Measurements from ENCODE around the gene WDR33.
"Not testable (repeated sequence)": the region's sequence is repeated elsewhere in the genome, so short reads cannot be mapped to it uniquely, and the experiment has no call there.

The WDR33 gene

DNA sequence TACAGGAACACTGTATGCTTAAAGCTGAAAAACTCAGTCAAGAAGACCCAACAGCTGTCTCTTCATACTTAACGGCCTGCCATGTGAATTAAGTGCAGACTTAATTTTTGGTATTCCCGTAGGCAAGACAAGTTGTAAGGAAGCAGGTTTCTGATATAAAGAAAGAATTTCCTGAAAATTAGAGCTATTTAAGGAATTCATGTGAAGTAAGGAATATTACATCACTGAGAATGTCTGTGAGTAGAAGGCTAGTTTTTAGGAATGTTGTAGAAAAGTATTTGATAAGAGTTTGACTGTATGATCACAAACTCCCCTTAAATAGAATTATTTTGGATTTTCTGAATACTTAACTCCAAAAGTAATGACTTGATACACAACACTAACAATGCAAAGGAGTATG, 51.0 kb downstream of the WDR33 start:
- DNase-seq, result no peak

DNA sequence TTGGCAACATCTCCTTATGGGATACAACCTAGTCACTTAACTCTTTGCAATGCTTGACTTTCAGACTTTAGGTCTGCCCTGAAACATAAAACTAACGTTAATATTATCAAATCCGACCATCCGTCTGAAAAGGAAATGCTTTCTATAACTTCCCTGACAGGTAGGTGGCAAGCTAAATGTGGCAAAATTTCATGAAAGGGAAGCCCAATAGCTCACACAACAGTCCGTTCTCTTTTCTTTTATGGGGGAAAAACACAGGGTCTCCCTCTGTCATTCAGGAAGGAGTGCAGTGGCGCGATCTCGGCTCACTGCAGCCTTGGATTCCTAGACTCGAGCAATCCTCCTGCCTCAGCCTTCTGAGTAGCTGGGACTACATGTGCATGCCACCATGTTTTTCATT, 56.8 kb downstream of the WDR33 start:
- no peak for DNase-seq

DNA sequence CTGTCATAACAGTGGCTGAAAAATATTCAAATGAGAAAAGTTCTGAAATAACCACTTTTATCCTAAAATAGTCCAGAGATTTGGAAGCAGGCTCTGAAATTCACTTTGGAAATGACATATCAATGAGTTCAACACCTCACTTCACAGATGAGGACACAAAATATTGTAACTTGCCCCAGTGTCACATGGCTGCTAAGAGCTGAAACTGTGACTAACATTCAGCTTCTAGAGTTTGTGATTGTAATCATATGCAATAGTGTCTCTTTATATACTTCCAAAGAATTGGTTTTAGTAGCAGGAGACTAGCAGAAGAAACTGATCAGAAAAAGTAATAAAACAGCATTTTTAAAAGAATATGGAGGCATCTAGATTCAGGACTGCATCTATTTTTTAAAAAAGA, 57.6 kb downstream of the WDR33 start:
- DNase-seq, result no peak

DNA sequence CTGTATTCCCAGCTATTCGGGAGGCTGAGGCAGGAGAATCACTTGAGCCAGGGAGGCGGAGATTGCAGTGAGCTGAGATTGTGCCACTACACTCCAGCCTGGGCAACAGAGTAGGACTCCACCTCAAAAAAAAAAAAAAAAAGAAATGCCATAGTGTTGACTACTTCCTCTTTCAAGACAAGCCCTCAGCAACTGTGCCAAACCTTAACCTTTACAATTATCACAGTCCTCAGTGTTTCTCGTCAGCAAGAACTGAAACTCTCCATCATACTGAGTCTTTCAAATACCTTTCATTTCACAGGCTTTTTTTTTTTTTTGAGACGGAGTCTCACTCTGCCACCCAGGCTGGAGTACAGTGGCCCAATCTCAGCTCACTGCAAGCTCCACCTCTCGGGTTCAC, 61.4 kb downstream of the WDR33 start:
- not testable (repeated sequence) for DNase-seq

DNA sequence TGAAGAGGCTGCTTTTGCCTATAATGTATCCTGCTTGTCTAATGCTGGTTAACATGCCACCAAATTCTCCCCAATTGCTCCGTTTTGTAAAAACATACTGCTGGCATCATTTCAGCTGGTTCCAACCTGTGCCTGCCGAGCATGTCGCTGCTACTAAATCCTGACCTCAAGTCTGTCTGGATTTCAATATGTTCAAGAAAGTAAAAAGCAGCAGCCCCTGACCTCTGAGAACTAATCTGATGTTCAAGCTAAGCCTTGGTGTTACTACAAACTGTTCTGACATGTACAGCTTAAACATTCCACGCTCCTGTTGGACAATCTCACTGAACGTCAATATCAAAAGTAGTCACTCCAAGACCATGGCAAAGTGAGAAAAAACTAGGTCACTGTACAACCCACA, 63.4 kb downstream of the WDR33 start:
- no peak for DNase-seq

DNA sequence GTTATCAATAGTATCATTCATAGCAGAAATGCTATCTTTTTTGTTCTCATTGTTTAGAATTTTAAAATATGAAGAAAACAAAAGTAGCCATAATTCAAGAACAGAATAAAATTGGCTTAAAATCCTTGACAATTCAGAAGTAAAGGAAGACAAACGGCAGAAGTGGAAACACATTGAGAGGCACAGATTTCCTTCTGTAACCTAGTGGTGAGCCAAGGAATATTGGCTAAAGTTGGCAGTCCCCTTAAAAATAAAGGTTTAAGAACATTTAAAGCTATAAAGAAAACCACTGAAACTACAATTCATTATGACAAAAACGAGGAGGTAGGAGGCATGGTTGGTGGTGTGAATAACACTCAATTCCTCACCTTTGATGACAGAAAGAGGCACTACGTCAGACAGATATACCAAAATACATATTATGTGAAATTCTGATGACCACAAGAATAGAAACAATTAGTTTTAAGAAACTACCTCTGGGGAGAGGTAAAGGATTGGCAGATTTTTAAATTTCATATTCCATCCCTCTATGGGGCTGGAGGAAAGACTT, 67.4 kb downstream of the WDR33 start:
- no peak for DNase-seq

DNA sequence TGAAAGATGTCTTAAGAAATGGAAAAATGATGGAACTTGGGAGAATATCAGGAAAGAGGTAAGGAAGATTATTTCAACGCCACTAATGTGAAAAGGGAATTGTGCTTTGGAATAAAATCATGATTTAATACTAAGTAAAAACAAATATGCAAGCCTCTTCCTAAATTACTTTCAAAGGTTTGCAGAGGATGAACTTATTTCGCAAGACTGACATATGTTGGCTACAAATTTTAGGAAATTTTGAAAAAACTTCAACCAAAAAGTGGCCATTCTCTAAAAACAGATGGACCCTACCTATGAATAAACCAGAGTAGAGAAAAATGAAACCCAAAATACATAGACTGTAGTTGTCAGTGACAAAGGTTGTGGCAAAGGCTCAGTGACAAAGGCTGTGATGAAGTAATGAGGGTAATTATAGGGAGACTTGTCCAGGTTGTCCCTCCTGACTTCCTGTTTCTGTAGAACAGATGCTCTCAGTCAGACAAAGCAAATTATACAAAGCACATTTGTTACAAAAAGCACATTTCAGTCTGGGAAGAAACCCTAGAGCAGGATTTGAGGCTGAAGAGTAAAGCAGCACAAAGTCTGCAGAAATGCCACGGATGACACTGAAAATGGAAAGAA, 70.2 kb downstream of the WDR33 start:
- DNase-seq, result no peak

DNA sequence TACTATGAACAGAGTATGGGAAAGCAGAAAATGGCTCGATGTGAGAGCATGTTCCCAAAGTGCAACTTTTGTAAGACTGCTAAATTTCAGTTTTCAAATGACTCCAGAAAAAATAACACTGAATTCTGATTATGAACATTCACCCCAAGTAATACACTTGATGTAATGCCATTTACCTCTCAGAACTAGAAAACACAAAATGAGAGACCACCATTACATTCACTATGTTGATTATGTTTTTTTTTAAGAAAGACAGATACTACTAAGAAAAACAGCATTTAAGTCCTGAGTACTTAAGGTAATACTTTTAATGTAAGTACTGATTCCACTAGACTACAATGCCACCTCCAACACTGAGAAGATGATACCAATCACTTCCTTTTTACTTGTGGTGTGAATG, 71.2 kb downstream of the WDR33 start:
- DNase-seq, result no peak

DNA sequence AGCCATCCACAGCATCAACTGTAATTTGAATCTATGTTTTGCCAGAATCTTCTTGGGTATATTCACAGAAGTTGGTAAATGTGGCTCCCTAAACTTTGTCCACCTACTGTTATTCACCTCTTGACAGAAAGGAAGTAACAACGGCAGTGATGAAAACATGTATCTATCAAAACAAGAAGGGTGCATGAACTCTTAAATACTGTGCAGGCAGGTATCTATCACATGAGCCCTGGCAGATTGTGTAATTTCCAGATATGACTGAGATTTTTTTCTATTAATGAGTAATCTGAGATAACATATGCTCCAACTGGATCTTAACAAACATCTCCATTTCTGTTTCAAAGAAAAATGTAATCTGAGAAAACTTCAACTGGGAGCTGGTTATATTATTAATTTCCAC, 73.1 kb downstream of the WDR33 start:
- DNase-seq, result no peak

DNA sequence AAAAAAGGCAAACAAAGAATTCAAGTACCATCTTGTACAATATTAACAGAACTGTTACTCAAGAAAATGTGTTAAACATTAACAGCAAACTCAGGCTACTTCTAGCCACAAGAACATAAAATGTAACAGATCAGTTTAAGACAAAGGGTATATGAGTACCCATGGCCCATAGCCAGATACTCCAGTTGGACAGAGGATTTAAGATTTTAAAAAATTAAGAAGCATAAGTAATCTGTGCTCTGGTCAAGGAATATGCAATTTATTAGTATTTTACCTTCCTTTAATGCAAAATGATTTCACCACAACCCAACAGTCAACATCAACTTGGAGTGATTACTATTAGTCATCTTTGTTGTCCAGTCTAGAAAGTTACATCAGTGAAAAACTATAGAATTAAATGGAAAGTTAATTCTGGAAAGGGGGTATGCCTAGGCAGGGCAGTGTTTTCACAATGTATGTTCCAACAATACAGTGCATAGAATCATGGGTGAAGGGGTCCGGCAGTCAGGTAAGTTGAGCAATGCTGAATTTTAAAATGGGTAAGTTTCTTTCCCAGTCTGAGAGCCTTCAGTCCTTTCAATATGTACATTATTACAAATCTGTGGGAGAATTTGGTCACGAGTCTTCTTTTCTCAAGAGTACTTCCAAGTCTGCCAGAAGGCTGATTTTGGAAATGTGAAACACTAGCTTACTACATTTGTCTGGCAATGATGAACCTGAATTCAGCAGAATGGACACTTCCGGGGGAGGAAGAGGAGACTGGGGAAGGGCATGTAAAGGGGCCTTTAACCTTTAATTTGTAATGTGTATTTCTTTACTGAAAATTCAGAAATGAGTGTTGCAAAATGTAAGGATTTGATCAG, 75.2 kb downstream of the WDR33 start:
- no peak for DNase-seq

DNA sequence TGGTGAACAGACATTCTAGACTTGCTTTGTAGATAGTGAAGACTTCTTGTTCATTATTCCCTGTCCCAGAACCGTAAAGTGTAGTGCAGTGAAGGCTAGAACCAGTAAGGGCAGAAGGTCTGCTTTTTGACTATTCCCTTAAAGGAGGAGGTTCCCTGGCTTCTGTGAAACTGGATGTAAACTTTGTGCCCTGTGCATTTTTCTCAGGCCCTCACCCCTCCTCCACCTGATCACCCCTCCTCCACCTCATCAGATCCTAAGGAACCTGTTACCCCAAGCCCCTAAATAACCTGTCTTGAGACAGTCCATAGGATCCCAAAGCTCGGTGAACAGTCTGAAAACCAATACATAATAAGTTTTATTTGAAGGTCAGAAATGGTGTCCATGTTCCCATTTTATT, 75.9 kb downstream of the WDR33 start:
- no peak for DNase-seq

DNA sequence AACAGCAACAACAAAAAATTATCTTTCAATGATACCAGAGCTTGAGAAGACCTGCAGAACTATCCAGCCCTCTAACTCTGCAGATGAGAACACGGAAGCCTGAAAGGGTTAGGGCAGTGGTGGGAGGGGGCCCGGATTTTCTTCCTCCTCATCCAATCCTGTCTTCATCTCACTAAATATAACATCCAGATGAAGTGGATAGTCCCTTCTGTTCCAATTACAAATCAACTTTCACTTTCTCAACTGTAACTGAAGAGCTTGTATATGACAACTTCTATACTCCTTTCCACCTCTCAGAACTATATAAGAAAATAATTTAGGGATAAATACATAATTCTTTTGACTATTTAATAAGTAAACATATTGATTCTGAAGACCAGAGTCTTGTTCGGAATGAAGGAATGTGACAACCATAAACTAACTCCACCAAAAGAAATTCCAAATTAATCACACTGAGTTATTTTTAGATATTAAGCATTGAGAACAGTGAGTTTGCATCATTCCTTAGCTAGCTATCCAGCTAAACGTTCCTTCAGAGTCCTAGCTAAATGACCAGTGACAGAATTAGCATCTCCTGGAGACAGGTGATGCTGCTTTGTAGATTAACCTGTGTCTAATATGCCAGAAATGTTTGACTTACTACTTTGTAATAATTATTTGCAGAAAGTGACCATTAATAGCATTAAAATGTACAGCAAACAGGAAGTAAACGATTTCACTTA, 77.0 kb downstream of the WDR33 start:
- DNase-seq, result no peak

DNA sequence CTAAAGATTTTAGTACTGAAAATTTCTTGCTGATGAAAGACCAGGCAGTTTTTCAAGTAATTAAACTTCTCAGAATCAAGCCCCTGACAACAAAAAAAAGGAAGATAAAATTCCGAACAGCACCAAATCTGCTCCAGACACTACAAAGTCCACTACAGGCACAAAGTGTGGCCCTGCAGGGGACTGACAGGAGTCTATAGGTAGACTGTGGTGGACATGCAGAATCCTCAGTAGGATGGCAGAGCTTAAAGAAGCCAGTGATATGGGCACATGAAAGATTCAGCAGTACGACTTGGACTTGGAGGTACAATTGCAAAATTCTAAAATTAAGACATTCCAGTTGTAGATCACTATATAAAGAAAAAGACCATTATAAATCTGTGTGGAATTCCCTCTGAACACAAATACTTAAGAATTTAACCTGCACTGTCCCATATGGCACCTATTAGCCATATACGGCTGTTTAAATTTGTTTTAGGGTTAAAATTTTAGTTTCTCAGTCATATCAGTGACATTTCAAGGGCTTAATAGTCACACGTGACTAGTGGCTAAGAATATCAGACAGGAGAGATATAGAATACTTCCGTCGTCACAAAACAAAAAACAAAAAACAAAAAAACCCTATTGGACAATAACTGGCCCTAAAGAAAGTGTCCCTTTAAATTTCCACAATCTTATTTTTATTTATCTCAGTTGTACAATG, 77.7 kb downstream of the WDR33 start:
- no peak for DNase-seq

DNA sequence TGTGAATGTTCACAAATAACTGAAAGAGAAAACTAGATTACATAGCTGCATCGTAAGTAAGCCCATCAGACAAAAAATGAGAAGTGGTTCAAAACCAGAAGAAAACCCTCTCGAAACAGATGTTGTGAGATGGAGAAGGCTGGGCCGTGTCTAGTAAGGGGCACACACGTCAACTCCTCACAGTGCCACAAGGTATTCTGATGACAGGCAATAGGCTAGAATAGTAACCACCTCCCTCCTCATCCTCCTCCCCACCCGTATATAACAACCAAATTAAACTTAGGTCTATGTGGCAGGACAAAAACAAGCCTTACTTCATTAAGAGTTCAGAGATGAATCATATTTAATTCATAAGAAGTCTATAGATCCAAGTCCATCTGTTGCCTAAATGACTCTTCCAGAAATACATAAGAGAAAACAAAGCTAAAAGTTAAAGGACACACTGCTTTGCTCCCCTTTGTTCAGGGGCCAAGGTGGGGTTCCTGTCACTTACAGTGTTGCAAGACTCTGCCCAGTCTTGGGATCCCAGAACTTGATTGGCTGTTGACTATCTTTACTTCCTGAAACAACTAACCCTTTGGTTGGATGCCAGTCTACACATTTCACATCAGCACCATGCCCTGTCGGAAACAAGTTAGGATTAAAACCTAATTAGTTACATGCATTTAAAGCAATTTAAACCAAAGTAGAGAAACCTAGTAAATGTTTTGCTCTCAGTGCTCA, 84.7 kb downstream of the WDR33 start:
- DNase-seq, result no peak

DNA sequence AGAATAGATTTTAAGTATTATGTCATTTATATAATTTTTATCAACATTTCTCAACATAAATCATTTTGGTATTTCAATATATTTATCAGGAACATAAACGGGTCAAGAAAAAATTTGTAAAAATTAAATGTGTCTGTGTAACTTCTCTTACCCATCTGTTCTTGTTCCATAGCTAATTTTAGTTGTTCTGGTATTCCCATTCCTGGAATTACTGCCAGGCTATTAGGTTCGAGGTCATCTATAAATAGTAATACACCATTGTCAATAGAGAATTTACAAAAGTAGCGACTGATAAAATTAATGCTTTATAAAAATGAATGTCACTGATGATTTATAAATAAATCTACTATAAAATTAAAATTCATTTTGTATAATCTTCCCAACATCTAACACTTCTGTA, 88.2 kb downstream of the WDR33 start:
- DNase-seq, result no peak

DNA sequence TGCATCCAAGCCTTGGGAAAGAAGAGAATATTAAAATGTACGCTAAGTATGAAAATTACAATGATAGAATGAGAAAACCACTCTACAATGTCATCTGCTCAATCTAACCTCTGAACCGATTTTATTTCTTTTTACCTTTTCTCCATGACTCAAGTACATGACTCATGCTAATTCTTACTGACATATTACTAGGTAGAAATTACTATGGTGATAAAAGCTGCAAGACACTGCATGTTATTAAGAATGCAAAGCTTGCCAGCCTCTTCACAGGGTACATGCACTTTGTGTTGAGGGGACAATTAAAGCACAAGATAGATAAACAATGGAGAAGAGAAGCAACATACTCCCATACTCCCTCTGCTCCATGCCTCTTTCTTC, 89.0 kb downstream of the WDR33 start:
- no peak for DNase-seq

DNA sequence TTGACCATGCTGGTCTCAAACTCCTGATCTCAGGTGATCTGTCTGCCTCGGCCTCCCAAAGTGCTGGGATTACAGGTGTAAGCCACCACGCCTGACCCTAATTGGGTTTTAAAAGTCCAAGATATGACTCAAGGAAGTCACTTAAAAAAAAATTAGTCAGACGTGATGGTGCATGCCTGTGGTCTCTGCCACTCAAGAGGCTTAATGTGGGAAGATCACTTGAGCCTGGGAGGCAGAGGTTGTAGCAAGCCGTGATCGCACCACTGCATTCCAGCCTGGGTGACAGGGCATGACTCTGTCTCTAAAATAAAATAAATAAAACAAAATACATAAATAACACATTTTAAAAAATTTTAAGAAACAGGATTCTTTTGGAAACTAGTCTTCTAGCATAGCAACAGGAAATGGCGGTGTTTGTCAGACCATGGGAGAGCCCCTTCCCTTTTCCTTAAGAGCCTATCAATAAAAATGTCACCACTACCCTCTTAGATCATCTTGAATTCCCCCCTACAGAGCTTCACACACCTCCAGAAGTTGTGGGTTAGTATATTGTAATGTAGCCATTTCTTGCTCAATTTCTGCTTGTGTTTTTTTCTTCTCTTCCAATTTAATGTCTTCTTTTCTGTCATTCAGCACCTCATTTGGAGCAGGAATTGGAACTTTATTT, 89.5 kb downstream of the WDR33 start:
- DNase-seq, result no peak

DNA sequence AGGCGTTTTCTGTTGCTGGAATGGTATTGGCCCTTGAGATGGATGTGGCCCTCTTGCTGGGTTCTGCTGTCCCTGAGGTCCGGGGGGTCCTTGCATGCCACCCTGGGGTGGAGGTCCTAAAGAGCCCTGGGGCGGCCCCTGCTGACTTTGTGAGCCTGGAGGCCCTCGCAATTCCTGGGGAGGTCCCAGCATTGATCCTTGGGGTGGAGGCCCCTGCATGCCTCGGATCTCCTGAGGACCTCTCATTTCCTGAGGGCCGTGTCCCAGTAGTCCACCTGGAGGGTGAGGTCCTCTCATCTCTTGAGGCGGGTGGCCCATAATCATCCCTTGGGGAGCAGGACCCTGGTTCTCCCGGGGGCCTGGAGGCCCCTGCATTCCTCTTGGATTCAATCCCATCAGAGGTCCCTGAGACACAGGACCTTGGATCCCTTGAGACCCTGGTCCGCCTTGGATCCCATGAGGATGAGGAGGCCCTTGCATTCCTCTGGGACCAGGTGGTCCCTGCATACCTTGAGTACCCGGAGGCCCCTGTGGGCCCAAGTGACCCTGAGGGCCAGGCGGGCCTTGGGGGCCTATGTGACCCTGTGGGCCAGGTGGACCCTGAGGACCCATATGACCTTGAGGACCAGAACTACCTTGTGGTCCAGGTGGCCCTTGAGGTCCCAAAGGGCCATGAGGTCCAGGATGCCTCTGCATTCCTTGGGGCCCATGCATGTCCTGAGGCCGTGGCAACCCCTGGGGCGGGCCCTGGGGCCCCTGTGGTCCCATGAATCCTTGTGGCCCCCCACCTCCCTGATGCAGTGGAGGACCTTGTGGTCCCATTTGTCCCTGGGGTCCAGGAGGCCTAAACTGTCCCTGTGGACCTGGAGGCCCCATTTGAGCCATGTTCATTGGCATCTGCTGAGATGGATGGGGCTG, 91.4 kb downstream of the WDR33 start:
- DNase-seq, result no peak

DNA sequence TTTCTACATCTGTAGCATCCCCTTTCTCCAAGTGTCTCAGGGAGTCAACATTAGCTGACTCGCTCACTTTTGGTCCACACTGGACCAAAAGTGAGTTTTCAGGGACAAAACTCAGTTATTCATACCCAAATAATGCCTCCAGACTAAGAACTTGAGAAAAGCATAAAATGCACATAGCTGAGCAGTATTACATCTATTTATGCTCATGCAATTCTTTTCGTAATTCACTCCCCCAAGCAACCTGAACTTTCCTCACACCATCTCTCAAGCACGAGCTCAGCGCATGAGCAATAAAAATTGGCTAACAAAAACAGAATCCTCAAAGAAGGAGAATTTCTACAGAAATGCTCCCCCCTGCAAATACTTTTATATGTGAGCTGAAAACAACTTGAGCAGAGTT, 92.7 kb downstream of the WDR33 start:
- DNase-seq, result no peak

DNA sequence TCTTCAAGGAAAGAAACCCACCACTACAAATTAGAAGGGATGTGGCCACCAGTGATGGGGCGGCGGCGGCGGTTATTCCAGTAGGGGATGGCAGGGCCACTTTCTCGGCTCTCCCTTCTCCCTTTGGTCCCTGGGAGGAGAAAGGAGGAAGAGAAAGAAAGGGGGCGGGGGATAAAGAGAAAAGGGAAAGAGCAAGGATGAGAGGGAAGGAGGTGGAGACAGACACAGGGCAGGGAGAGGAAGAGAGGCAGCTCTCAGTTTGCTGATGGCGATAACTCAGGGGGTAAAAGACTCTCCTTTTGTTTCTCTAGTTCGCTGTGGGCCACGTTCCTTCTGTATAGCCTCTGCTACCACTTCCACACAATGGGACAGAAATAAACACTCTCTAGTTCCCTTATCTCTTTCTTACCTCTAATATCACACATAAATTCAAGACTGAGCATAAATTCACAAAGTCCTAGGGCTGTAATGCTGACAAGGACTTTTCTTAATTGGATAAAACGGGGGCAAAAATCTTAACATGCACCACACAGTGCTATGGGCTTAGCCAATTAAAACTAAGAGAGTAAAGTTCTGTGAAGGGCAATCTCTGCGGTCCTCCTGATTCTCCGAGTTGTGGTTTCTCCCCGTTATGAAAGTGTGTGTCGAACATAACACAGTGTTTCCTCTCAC, 95.1 kb downstream of the WDR33 start:
- DNase-seq, result no peak
